ENCODE measurements around the gene GNAZ. TPM values are rescaled to one million over a fixed set of nuclear protein-coding genes. Genes with fewer than 3 reads are reported as not detected.
A peak's percentile ranks its signal among the peaks of the same experiment; 100 is the strongest.

The GNAZ gene
- polyA plus RNA-seq, 6 donors from 2014 or later = 0.39 to 4.7 (median 2.3) TPM; not detected in 1

DNA sequence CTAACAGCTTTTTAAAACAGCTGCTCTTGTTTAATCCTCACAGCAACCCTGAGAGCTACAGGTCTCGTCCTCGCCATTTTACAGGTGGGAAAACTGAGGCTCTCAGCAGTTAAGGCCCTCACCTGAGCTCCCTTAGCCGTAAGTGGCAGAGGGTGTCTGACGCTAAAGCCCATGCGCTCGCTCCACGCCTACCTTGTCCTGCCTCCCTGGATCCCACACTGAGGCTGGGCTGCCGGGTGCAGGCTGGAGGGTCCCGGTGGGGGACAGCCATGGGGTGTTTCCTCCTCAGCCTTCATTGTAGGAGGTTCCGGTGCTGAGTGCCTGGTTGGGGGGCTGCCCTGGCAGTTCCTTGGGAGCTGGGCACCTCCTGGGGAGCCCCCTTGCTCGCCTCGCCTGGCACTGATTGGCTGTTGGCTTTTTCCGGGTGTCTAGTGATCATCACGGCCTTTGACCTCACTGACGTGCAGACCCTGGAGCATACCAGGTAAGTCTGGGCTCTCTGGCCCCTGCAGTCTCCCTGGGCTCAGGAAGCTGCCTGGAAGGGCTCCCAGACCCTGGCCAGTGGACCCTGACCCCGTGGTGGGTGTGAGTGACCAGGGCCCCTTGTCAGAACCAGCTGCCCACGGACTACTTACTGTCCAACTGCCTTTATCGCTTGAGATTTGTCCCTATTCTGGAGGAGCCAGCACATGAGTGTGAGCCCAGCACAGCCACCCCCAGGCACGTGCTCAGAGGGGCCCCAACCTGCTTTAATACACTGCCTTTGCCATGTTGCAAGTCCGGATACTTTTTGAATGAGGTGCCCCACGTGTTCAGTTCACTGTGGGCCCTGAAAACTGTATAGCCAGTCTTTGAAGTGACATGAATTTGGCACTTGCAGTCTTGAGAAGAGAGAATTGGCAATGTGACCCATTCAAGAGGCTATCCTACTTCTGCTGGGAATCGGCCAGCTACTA, 87.5 kb downstream of the GNAZ start:
- DNase-seq = no peak
- no peaks in the 10 kb centered on the region for H3K27me3 Mint-ChIP-seq
- H3K9me3 Mint-ChIP-seq = no peaks in the 10 kb centered on the region
- H3K27ac Mint-ChIP-seq = peak overlapping the region in 2 of 6 donors; percentile 15 to 44
- peaks cover 8 to 19% (median 16%) of the 10 kb centered on the region in 3 donors for H3K4me1 Mint-ChIP-seq
- no peak overlapping the region for H3K4me3 Mint-ChIP-seq
- no peaks in the 10 kb centered on the region for H3K36me3 Mint-ChIP-seq
- no peak for ATAC-seq (ENCODE audit: low read depth in 2 of 2)

DNA sequence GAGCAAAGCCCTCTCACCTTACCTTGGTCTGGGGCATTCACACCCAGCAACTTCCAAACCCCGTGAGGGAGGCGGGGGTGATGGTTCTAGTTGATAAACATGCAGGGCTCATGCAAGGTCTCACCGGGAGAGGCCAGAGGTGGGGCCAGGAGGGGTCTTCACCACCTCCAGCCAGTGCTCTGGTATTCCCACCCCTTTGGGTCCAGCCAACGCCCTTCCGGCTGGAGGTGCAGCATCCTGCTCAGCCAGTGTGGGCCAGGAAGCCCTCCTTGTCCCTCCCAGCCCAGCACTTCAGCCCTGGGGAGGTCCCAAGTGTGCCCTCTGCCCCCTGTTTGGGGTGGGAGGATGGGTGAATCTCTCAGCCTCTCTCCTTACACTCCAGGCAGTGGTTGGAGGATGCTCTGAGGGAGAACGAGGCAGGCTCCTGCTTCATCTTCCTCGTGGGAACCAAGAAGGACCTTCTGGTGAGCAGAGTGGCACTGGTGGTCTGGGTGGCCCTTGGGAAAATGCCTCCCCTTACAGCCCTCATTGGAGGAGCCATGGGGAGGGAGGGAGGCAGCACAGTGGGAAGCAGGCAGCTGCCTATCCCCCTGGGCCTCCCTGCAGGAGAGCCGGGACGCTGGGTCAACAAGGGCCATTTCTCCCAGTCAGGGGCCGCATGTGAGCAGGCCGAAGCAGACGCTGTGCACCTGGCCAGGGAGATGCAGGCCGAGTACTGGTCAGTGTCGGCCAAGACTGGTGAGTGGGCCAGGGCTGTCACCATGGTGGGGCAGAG, 88.4 kb downstream of the GNAZ start:
- no peaks in the 10 kb centered on the region for H3K27me3 Mint-ChIP-seq
- ATAC-seq (ENCODE audit: low read depth in 2 of 2) = no peak

DNA sequence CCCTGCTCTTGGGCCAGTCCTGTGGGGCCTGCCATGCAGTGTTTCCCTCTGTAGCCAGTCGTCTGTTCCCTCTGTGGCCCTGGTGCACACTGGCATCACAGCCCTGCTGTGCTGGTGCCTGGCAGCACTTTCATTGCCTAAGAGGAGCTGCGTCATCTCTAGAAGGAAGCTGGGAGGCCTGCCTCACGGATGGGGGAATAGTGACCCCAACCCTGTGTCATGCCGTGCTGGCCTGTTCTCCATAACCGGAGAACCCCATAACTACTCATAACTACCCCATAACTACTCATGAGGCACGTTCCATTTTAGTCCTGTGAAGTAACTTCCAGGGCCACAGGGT, 88.9 kb downstream of the GNAZ start:
- no peaks in the 10 kb centered on the region for H3K36me3 Mint-ChIP-seq
- no peak overlapping the region for H3K4me3 Mint-ChIP-seq
- no peak overlapping the region for H3K27ac Mint-ChIP-seq
- ATAC-seq (ENCODE audit: low read depth in 2 of 2) = no peak
- H3K4me1 Mint-ChIP-seq = peaks cover under 1 to 7% (median 3%) of the 10 kb centered on the region in 3 donors
- no peaks in the 10 kb centered on the region for H3K27me3 Mint-ChIP-seq
- no peak for DNase-seq
- no peaks in the 10 kb centered on the region for H3K9me3 Mint-ChIP-seq

More for the DNA sequence above, 88.4 kb downstream of the GNAZ start:
- H3K36me3 Mint-ChIP-seq = no peaks in the 10 kb centered on the region
- DNase-seq = no peak
- no peaks in the 10 kb centered on the region for H3K9me3 Mint-ChIP-seq
- peaks cover 6 to 10% (median 7%) of the 10 kb centered on the region in 3 donors for H3K4me1 Mint-ChIP-seq
- H3K27ac Mint-ChIP-seq = peak overlapping the region in 1 of 6 donors; percentile 44
- no peak overlapping the region for H3K4me3 Mint-ChIP-seq

DNA sequence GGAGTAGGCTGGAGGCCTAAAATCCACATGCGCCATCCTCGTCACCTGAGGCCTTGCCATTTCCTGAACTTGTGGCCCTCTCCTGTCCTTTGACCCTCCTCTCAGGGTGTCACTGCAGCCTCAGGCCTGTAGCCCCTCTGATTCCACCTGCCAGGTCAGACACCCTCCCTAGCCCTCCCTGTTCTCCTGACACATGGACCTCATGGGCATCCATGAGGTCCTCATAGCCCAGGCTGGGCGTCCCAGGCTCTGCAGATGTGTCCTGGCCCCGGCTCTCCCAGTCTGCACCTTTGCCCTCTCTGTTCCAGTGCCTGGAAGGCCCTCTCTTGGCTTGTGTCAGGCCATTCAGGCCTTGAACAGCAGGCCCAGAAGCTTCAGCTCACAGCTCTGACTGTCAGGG, 90.7 kb downstream of the GNAZ start:
- no peaks in the 10 kb centered on the region for H3K27me3 Mint-ChIP-seq

DNA sequence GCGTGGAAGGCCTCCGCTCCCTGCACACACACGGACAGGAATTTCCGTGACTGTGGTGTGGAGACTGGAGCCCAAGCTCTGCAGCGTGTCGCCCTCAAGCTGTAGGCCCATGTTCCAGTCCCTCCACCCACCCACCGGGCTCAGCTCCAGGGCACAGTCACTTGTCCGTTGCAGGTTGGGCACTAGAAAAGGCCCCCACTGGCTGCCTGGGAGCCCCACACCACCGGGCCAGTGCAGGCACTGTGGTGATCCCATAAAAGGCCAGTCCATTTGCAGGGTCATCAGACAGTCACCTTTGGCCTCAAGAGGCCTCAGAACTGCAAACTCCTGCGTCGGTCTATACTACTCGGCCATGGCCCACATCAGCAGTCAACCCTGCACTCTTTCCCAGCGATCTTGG, 91.3 kb downstream of the GNAZ start:
- no peaks in the 10 kb centered on the region for H3K27me3 Mint-ChIP-seq
- DNase-seq (no peak), ATAC-seq (ENCODE audit: low read depth in 2 of 2) (no peak)
- no peaks in the 10 kb centered on the region for H3K36me3 Mint-ChIP-seq
- H3K27ac Mint-ChIP-seq = no peak overlapping the region
- H3K4me3 Mint-ChIP-seq = no peak overlapping the region
- H3K9me3 Mint-ChIP-seq = peaks cover 0 to 6% (median 0%) of the 10 kb centered on the region in 7 donors
- peaks cover 0 to 4% (median 0%) of the 10 kb centered on the region in 3 donors for H3K4me1 Mint-ChIP-seq

More for the DNA sequence above, 90.7 kb downstream of the GNAZ start:
- H3K27ac Mint-ChIP-seq = peak overlapping the region in 1 of 6 donors; percentile 59
- peaks cover 0 to 3% (median 0%) of the 10 kb centered on the region in 7 donors for H3K9me3 Mint-ChIP-seq
- DNase-seq (no peak), ATAC-seq (ENCODE audit: low read depth in 2 of 2) (no peak)
- no peak overlapping the region for H3K4me3 Mint-ChIP-seq
- H3K4me1 Mint-ChIP-seq = peaks cover 0 to 5% (median 0%) of the 10 kb centered on the region in 3 donors
- H3K36me3 Mint-ChIP-seq = no peaks in the 10 kb centered on the region

DNA sequence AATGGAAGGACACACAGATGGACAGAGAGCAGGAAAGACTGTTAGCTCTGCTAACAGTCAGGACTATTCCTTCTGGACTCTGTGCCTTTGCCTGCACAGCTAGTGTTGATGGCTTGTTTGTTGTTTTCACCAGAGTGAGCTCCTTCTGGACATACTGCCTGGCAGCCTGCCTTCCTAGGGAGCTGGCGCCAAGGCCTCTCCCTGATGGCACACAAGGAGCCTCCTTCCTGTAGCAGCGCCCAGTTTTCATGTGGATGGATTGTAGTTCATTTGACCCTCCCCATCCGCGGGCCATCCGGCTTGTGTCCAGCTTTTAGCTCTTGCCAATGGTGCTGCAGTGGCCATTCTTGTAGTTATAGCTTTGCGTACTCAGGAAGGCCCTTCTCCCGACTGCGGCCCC, 93.3 kb downstream of the GNAZ start:
- Mint-ChIP-seq H3K27ac (peak overlapping the region in 1 of 6 donors; percentile 12), H3K4me1 (no peaks in the 10 kb centered on the region), H3K36me3 (no peaks in the 10 kb centered on the region), H3K4me3 (no peak overlapping the region), H3K27me3 (no peaks in the 10 kb centered on the region), H3K9me3 (peaks cover 0 to 6% (median 0%) of the 10 kb centered on the region in 7 donors)
- no peak for ATAC-seq (ENCODE audit: low read depth in 2 of 2)
- DNase-seq = no peak

DNA sequence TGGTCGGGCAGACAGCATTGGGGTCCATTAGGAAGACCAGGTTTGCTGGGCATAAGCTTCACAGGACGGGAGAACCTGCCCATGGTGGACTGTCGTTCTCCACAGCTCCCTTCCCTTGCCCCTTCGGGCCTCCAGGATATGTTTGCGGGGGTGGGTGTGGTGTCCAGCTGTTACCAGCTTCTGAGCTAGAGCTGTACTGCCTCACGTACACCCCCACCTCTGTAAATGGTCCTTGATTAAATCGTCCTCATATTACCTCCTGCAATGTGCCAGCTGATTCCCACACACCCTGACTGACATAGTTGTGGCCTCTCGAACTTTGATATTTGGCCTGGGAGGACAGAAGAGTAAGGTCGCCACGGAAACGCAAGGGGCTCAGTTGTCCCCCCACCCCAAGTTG, 93.8 kb downstream of the GNAZ start:
- Mint-ChIP-seq H3K4me1 (no peaks in the 10 kb centered on the region), H3K4me3 (no peak overlapping the region), H3K36me3 (no peaks in the 10 kb centered on the region), H3K9me3 (peaks cover 0 to 6% (median 0%) of the 10 kb centered on the region in 7 donors), H3K27ac (peak overlapping the region in 1 of 6 donors; percentile 12), H3K27me3 (no peaks in the 10 kb centered on the region)
- no peak for ATAC-seq (ENCODE audit: low read depth in 2 of 2)
- no peak for DNase-seq

DNA sequence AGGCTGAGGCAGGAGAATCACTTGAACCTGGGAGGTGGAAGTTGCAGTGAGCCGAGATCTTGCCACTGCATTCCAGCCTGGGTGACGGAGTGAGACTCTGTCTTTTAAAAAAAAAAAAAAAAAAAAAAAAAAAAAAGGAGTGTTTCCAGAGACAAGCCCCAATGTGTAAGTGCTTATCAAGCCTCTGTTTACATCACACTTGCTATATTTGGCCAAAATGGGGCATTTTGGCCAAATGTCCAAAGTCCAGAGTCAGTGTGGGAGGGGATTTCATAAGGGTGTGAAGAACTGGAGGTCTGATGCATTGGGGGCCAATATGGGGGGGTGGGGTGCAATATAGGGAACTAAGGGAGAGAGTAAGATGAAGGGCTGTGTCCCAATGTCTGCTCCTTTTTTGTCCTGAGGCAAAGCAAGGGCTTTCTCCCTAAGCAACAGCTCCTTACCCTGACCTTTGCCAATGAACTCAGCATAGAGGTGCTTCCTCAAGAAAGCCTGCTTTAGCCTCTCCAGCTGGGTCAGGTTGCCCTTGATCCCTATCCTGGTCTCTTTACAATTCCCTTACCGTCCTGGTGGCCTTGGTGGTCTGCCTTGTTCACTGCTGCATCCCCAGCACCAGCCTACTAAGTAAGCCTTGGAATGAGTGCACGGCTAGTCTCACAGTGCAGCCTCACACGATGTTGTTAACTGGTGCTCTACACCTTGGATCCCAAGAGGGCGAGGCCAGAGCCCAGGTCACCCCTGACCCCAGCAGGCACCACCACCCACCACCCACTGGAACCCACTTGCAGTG, 95.9 kb downstream of the GNAZ start:
- no peaks in the 10 kb centered on the region for H3K27me3 Mint-ChIP-seq
- H3K36me3 Mint-ChIP-seq = no peaks in the 10 kb centered on the region
- DNase-seq (no peak), ATAC-seq (ENCODE audit: low read depth in 2 of 2) (no peak)
- H3K9me3 Mint-ChIP-seq = peaks cover 0 to 6% (median 0%) of the 10 kb centered on the region in 7 donors
- no peaks in the 10 kb centered on the region for H3K4me1 Mint-ChIP-seq
- H3K27ac Mint-ChIP-seq = no peak overlapping the region
- H3K4me3 Mint-ChIP-seq = no peak overlapping the region

DNA sequence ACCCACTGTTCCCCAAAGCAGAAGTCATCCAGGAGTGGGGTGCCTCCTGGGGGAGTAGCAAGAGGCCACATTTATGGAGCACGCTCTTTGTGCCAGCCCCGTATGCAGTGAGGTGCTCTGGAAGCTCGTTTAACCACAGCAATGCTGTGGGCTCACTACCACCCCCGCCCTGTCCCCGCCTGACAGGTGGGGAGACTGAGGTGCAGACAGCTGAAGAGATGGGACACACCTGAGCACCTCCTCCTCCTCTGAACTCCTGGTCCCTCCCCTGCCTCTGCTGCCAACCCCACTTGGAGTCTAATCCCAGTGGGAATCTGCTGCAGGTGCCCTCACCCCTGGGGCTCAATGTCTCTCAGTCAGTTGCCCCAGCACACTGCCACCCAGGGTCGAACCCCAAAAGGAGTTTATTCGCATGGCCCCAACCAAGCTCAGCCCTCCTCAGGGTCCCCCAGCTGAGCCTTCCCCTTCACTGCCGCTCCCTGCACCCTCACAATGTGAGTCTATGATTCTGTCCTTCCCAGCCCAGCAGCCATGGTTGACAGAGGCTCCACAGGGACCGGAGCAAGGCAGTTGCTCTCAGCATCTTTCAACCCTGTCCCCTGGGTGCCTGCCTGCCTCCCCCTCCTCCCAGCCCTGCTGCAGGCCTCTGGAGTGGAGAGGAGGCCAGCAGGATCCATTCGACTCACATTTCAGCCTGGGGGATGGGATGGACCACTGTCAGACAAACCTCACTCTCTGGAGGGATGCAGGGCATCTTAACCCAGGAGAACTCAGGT, 96.7 kb downstream of the GNAZ start:
- Mint-ChIP-seq H3K9me3 (peaks cover 0 to 6% (median 0%) of the 10 kb centered on the region in 7 donors), H3K27me3 (no peaks in the 10 kb centered on the region), H3K4me3 (no peak overlapping the region), H3K27ac (no peak overlapping the region), H3K36me3 (no peaks in the 10 kb centered on the region), H3K4me1 (no peaks in the 10 kb centered on the region)
- ATAC-seq (ENCODE audit: low read depth in 2 of 2) (no peak), DNase-seq (no peak)

DNA sequence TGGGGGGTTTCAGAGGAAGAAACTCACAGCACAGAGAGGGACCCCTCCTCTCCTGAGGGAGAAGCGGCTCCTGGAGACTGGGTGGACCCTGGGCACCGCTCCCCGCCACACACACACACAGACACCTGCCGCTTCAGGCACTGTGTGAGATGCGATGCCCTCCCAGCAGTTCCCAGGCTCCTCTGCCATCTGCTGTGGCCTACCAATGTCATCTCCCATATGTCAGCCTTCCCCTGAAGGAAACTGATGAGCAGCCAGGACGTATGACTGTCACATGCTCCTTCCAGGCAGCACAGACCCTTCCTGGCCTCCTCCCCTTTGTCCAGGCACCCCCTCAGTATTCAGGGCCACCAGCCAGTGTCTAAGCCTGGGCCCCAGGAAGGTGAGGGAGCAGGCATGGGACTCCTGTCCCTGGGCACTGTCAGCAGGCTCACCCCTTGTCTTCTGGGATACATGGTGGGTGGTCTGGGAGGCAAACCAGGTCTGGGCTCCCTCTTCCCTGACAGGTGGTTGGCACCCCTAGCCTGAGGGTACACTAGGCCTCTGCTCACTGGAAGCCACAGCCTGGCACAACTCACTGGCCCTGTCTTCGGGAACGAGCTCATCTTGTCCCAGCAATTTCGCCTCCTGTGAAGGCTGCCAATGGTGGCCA, 98.2 kb downstream of the GNAZ start:
- no peaks in the 10 kb centered on the region for H3K4me1 Mint-ChIP-seq
- peaks cover 0 to 6% (median 0%) of the 10 kb centered on the region in 7 donors for H3K9me3 Mint-ChIP-seq
- no peaks in the 10 kb centered on the region for H3K27me3 Mint-ChIP-seq
- no peak for ATAC-seq (ENCODE audit: low read depth in 2 of 2)
- H3K27ac Mint-ChIP-seq = peak overlapping the region in 1 of 6 donors; percentile 66
- H3K36me3 Mint-ChIP-seq = no peaks in the 10 kb centered on the region
- no peak overlapping the region for H3K4me3 Mint-ChIP-seq
- DNase-seq = no peak

DNA sequence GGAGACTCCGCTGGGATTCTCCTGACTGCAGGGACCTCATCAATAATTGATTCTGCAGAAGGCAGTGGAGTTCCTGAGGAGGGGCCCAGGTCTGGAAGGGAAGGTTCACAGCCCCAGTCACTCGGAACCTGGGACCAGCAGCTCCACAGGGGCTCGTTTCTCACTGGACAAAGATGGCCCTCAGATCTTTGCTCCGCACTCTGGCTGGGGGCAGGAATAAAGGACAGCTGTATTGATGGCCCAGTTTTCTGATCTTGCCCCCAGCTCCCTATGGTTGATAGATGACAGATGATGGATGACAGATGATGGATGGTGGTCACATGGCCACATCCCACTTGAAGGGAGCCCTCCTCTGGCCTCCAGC, 98.7 kb downstream of the GNAZ start:
- DNase-seq = no peak
- Mint-ChIP-seq H3K4me1 (peaks cover 3 to 4% (median 3%) of the 10 kb centered on the region in 3 donors), H3K9me3 (peaks cover 0 to 6% (median 0%) of the 10 kb centered on the region in 7 donors), H3K36me3 (no peaks in the 10 kb centered on the region), H3K27me3 (no peaks in the 10 kb centered on the region), H3K27ac (peak overlapping the region in 1 of 6 donors; percentile 31), H3K4me3 (no peak overlapping the region)
- ATAC-seq (ENCODE audit: low read depth in 2 of 2) = no peak

Data from naive B cell (primary cell).